ENCODE results near the gene GADD45B. TPM values are rescaled to one million over a fixed set of nuclear protein-coding genes. Genes with fewer than 3 reads are reported as not detected.

The GADD45B gene
- total RNA-seq, 1 donor from 2014 or later, result 1.2 TPM

GRCh38 chr19:2524840-2525723 lies 49.2 kb downstream of the GADD45B start:
- Mint-ChIP-seq H3K36me3 (ENCODE audit: low read depth, unreplicated experiment) (no peaks in the 10 kb centered on the region), H3K4me3 (ENCODE audit: unreplicated experiment) (no peak overlapping the region), H3K27me3 (ENCODE audit: unreplicated experiment) (peaks cover 4% of the 10 kb centered on the region), H3K4me1 (ENCODE audit: unreplicated experiment) (no peaks in the 10 kb centered on the region), H3K27ac (ENCODE audit: unreplicated experiment) (no peak overlapping the region), H3K9me3 (ENCODE audit: unreplicated experiment) (no peaks in the 10 kb centered on the region)
- DNase-seq (ENCODE audit: low spot score), result no peak
- no peak for TF ChIP-seq CTCF (IDR thresholded peaks at IDR 0.05; ENCODE audit: unreplicated experiment)

GRCh38 chr19:2527171-2527570 lies 51.2 kb downstream of the GADD45B start:
- no peak for TF ChIP-seq CTCF (IDR thresholded peaks at IDR 0.05; ENCODE audit: unreplicated experiment)
- Mint-ChIP-seq H3K36me3 (ENCODE audit: low read depth, unreplicated experiment) (peaks cover 3% of the 10 kb centered on the region), H3K27ac (ENCODE audit: unreplicated experiment) (no peak overlapping the region), H3K9me3 (ENCODE audit: unreplicated experiment) (no peaks in the 10 kb centered on the region), H3K4me1 (ENCODE audit: unreplicated experiment) (no peaks in the 10 kb centered on the region), H3K27me3 (ENCODE audit: unreplicated experiment) (peaks cover 2% of the 10 kb centered on the region), H3K4me3 (ENCODE audit: unreplicated experiment) (no peak overlapping the region)
- no peak for DNase-seq (ENCODE audit: low spot score)

- Mint-ChIP-seq H3K27me3 (ENCODE audit: unreplicated experiment) (no peaks in the 10 kb centered on the region), H3K4me3 (ENCODE audit: unreplicated experiment) (no peak overlapping the region), H3K27ac (ENCODE audit: unreplicated experiment) (no peak overlapping the region), H3K4me1 (ENCODE audit: unreplicated experiment) (no peaks in the 10 kb centered on the region), H3K36me3 (ENCODE audit: low read depth, unreplicated experiment) (peaks cover 3% of the 10 kb centered on the region), H3K9me3 (ENCODE audit: unreplicated experiment) (no peaks in the 10 kb centered on the region)
- no peak for TF ChIP-seq CTCF (IDR thresholded peaks at IDR 0.05; ENCODE audit: unreplicated experiment)
- no peak for DNase-seq (ENCODE audit: low spot score)
These were observed 51.8 kb downstream of the GADD45B start for GRCh38 chr19:2527686-2528085.

Small RNAs within 50 kb of the gene (microRNA-seq; reads per million reads assigned to microRNA genes)
- gene MIR7108 (ENCODE audit: unreplicated experiment), result 3.7 reads per million, percentile 43 among the genes with 10 or more reads in this experiment

Other genes starting within 250 kb of the GADD45B start
- 126 TPM for gene PLEKHJ1, start 239.8 kb upstream of the GADD45B start, total RNA-seq (ENCODE audit: unreplicated experiment)
- gene SF3A2, start 239.3 kb upstream of the GADD45B start, total RNA-seq (ENCODE audit: unreplicated experiment), result 137 TPM
- gene AMH, start 226.8 kb upstream of the GADD45B start, total RNA-seq (ENCODE audit: unreplicated experiment), result 5.6 TPM
- not detected for gene JSRP1, start 219.7 kb upstream of the GADD45B start, total RNA-seq (ENCODE audit: unreplicated experiment)
- gene PEAK3, start 194.0 kb upstream of the GADD45B start, total RNA-seq (ENCODE audit: unreplicated experiment), result 0.97 TPM
- gene LINGO3, start 168.0 kb upstream of the GADD45B start, total RNA-seq (ENCODE audit: unreplicated experiment), result not detected
- gene LSM7, start 147.5 kb upstream of the GADD45B start, total RNA-seq (ENCODE audit: unreplicated experiment), result 108 TPM
- 75.2 TPM for gene SPPL2B, start 147.4 kb upstream of the GADD45B start, total RNA-seq (ENCODE audit: unreplicated experiment)
- gene TMPRSS9, start 115.9 kb upstream of the GADD45B start, total RNA-seq (ENCODE audit: unreplicated experiment), result not detected
- gene TIMM13, start 48.5 kb upstream of the GADD45B start, total RNA-seq (ENCODE audit: unreplicated experiment), result 117 TPM
- 49.6 TPM for gene LMNB2, start 19.2 kb upstream of the GADD45B start, total RNA-seq (ENCODE audit: unreplicated experiment)
- gene GNG7, start 226.6 kb downstream of the GADD45B start, total RNA-seq (ENCODE audit: unreplicated experiment), result 7.7 TPM
- 0.82 TPM for gene DIRAS1, start 245.2 kb downstream of the GADD45B start, total RNA-seq (ENCODE audit: unreplicated experiment)

Data from endothelial cell (in vitro differentiated cells).